ENCODE data around the gene LRFN5.
A peak's percentile ranks its signal among the peaks of the same experiment; 100 is the strongest.

GRCh38 chr14:41609704-41610183, 3.1 kb downstream of the LRFN5 start:
- TF ChIP-seq CTCF (IDR thresholded peaks at IDR 0.05) (peak in 1 of 4 experiments; percentile 22), POLR2AphosphoS5 (IDR thresholded peaks at IDR 0.05) (no peak)

Measured in prostate gland (tissue), 2 donors.